HPDE6-E6E7 (cell line): Measurements from ENCODE around the gene MAP3K13.
"Not testable (repeated sequence)": the region's sequence is repeated elsewhere in the genome, so short reads cannot be mapped to it uniquely, and the experiment has no call there.

Experiments used
- DNase-seq: peaks from one replicate; pipeline ENCODE4 v3.0.0; 2011; ENCODE audit warnings: missing footprints; ENCODE audit errors: extremely low spot score

The MAP3K13 gene

DNA sequence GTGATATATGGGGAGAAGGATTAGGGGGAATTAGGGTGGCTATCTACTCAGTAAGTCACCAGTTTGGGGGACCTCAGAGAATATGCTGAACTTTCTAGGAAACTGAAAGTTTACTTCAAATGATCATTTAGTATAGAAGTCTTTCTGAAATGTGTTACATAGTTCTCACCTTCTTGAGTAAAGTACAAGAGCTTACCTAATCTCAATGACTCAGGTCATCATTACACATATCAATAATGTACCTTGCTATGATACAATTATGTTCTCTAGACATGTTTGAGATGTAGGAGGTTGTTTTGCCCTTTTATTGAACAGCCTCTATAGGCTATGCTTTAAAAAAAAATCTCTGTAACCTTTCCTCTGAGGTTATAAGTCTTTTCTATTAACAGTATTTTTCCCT lies 85.2 kb downstream of the MAP3K13 start:
- DNase-seq, result no peak

DNA sequence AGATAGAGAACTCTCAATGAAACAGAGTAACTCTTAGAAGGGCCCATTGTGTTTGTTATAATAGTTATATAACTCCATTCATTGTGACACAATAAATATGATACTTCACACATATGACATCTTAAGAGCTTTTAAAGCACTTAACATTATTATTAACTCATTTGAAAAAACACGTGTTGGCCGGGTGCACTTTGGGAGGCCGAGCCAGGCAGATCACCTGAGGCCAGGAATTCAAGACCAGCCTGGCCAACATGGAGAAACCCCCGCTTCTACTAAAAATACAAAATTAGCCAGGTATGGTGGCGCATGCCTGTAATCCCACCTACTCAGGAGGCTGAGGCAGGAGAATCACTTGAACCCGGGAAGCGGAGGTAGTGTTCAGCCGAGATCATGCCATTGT lies 88.5 kb downstream of the MAP3K13 start:
- DNase-seq, result not testable (repeated sequence)

GRCh38 chr3:185457376-185457775 lies 94.4 kb downstream of the MAP3K13 start:
- DNase-seq, result no peak

GRCh38 chr3:185460309-185460708 lies 97.4 kb downstream of the MAP3K13 start:
- DNase-seq, result no peak

DNA sequence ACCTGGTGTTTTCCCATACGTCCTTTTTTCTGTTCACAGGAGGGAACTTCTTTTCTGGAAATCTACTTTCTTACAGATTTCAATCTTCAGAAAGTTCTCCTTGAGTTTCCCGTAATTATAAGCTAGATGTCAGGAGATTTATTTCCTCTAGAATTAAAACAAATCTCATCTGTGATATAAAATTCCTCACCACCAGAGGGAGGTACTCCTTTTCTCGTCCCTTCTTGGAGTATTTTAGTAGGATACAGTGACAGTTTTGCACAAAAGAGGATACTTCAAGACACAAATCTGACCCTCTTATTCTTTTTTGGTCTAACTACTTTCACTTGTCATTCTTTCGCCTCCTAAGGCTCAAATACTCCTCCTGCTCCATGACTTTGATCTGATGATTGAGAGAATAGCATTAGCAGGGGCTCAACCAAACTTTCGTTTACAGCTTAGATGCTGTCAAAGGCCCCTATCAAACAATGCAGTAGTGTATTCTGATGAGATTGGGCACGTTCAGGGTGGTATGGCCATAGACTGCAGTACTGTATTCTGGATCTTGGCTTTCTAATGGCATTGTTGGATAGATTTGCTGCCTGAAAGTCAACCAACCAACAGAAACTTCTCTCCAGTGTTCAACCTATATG lies 97.9 kb downstream of the MAP3K13 start:
- DNase-seq, result peak; percentile 19

- DNase-seq, result no peak
These were observed 102.5 kb downstream of the MAP3K13 start for GRCh38 chr3:185465471-185465870.

- DNase-seq, result not testable (repeated sequence)
These were observed 103.2 kb downstream of the MAP3K13 start for GRCh38 chr3:185466123-185466522.

DNA sequence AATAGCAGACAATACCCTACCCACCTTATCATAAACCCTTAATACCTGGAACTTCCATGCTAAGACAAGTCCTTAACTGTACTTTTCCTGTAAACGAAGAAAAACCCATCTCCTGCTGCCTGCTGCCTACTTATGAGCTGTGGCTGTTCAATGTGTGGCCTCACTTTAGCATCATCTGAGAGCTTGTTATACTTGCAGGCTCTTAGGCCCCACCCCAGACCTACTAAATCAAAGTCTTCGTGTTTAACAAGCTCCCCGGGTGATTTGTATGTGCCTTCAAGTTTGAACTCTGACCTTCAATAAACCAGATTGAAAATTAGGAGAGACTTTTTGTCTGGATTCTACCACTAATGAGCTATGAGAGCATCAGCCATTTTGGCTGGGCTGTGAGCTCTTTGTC lies 106.6 kb downstream of the MAP3K13 start:
- DNase-seq, result no peak

GRCh38 chr3:185470323-185470722 lies 107.4 kb downstream of the MAP3K13 start:
- no peak for DNase-seq

DNA sequence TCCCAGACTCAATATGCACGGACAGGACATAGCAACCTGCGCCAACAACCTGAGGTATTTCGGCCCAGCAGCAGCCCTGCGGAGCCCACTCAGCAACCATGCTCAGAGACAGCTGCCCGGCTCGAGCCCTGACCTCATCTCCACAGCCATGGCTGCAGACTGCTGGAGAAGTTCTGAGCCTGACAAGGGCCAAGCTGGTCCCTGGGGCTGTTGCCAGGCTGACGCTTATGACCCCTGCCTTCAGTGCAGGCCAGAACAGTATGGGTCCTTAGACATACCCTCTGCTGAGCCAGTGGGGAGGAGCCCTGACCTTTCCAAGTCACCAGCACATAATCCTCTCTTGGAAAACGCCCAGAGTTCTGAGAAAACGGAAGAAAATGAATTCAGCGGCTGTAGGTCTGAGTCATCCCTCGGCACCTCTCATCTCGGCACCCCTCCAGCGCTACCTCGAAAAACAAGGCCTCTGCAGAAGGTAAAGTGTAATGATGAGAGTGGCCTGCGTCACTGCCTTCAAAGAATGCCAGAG lies 110.4 kb downstream of the MAP3K13 start:
- no peak for DNase-seq

GRCh38 chr3:185474922-185475321 lies 112.0 kb downstream of the MAP3K13 start:
- DNase-seq, result not testable (repeated sequence)

DNA sequence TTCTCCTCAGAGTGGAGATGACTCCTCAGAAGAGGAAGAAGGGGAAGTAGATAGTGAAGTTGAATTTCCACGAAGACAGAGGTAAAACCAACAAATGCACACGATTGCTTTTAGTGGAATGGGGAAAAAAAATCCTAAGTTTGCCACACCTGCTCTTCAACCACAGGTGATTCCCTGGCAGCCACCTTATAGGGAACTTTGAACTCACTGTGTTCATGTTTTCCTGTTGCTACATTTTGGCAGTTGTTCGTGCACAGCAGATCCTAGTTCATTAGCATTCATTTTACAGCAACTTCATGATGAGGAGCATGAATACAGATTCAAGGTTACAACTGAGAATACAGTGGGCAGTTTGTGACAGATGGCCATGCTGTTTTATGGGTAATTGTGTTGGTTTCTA lies 114.4 kb downstream of the MAP3K13 start:
- no peak for DNase-seq

DNA sequence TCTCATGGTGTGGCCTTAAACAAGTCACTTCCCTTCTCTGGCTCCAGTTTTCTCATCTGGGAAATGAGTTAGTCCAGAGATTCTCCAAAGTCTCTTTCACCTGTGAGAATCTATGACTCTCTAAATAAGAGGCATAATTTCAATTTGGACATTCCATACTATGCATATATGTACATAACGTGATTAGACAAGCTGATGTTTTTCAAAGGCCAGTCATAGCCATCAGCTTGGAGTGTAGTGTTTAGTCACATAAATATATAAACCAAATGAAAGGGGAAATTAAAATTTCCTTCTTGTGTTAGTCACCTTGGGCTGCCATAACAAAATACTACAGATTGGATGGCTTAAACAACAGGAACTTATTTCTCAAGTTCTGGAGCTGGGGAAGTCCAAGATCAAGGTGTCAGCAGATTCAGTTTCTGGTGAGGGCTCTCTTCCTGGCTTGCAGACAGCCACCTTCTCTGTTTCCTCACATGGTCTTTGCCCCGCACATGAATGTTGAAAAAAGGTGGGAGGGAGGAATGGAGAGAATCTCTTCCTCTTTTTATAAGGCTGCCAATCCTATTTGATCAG lies 116.5 kb downstream of the MAP3K13 start:
- DNase-seq, result no peak

DNA sequence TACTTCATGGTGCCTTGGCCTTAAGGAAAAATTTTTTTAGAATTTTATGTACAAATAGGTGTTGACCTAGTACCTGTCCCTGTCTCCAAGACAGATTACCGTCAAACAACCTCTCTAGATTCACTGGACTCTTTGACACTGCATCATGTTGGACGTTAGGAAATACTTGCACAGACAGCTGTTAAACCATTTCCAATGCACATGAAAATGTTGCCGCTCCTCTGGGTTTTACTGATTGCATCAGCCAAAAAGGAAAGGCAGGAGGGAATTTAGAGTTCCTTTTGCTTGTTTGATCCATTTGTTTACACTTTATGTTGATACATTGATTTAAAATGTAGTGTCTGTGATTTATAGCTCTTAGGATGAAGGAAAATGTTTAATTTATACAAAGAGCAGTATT lies 121.4 kb downstream of the MAP3K13 start:
- DNase-seq, result no peak

GRCh38 chr3:185486394-185486793 lies 123.5 kb downstream of the MAP3K13 start:
- no peak for DNase-seq

- DNase-seq, result no peak
These were observed 125.5 kb downstream of the MAP3K13 start for GRCh38 chr3:185488465-185488864.

GRCh38 chr3:185489462-185489861 lies 126.5 kb downstream of the MAP3K13 start:
- no peak for DNase-seq

DNA sequence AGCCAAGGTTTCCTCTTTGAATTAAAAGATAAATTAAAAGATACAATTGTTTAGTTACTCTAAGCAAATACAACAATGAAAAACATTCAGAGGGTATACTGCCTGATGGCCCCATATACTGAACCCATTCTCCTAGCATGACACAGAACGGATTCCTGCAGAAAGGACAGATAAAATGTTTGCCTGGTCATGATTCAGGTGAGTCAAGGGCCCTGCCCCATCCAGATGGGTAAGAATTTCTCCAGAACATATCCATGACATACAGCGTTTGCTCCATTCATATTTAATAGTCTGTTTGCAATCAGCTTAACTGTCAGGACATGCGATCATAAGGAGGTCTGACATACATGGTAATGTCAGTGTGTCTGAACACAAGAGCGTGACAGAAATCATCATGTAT lies 127.3 kb downstream of the MAP3K13 start:
- DNase-seq, result no peak

GRCh38 chr3:185498503-185499396 lies 135.8 kb downstream of the MAP3K13 start, which contains the start of gene TMEM41A:
Gene TMEM41A, minus strand, starts transcription at chr3:185499035. Its CDS starts 74 bp downstream, at chr3:185498961.
- peak; percentile 94 for DNase-seq

DNA sequence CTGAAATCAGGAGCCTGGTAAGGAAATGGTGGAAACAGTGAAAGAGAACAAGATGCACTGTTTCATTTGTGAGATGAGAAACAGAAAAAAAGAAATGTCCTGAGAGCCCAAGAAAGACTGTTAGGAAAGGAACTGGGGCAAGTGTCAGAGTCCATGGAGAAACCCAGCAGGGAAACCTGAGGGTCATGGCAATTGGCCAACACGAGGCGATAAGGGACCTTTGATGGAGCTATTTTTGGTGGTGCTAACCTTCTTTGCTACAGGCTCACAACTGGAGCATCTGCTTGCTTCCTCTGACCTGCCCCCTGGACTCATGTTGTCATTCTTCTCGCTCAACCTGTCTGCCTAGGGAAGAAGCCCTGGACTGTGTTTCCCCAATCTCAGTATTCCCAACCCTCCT lies 140.1 kb downstream of the MAP3K13 start:
- no peak for DNase-seq

DNA sequence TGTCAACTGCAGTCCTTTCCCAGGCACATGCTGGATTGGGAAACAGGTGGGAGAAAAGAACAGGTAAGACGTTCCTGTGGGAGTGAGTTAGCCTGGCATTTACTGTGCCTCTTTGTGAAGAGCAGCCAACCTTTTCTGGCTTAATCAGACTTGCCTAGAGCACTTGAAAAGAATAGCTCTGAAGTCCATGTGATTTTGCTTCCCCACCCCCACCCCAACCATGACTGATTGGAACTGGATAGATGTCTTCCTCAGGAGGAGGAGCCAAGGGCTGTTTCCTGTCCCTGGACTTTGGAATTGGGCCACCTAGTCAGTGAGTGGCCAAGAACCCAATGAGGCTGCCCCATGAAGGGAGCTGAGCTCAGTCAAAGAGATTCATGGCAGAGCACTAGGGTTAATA lies 140.6 kb downstream of the MAP3K13 start:
- no peak for DNase-seq

DNA sequence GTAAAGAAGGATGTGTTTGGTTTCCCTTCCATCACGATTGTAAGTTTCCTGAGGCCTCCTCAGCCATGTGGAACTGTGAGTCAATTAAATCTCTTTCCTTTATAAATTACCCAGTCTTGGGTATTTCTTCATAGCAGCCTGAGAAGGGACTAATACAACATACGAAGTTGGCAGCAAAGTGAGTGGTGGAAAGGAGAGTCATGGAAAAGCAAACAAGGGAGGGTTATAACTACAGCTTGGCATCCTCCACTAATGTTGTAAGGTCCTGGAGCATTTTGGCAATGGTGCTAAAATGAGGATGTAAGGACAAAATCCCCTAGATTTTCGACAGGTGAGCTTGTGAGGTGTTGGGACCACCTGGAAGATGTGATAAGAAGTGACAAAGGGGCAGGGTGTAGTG lies 141.7 kb downstream of the MAP3K13 start:
- DNase-seq, result no peak

DNA sequence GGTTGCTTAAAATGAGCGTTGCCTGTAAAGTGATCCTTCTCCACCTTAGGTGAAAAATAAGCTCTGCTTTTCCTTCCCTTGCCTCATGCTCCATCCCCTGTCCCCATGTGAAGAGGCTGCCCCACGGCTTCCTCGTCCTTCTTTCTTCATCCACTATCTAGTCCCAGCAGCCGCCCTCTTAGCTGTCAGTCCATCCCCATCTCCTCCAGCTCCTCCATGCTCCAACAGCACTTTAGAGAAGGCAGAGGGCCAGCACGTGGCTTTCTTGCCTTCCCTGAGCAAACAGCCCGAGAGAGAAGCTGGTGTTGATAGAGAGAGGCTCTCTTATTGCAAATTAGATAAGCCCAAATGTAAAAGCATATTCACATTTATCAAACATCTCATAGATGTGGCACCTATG lies 144.9 kb downstream of the MAP3K13 start:
- no peak for DNase-seq
